Caco-2 (cell line): ENCODE results near the gene KLHDC7A. TPM values are rescaled to one million over a fixed set of nuclear protein-coding genes. Genes with fewer than 3 reads are reported as not detected.
A peak's percentile ranks its signal among the peaks of the same experiment; 100 is the strongest.

Experiments
- BruUV-seq: library from RNA; stranded (reverse); fragments of 400-500 nt; replicated peaks from 2 replicates; lab custom pipeline; 2021; lab: Mats Ljungman, UMichigan
- CTCF ChIA-PET: fragments of 300-600 bp; sonication (Branson Sonifier 250); formaldehyde crosslinking; loops from one replicate; lab custom pipeline; 2022; ENCODE audit warnings: antibody characterized with exemption; lab: Charles Lee
- POLR2A ChIA-PET: fragments of 300-600 bp; sonication (Branson Sonifier 250); formaldehyde crosslinking; loops from one replicate; lab custom pipeline; 2022; ENCODE audit warnings: antibody characterized with exemption; lab: Charles Lee
- DNase-seq, 2 experiments: peaks; one replicate each; pipeline versions ENCODE4 v3.0.0 to v3.0.0-alpha.2; 2020 to 2022
- H3K27me3 ChIP-seq: replicated peaks from 2 replicates; pipeline ENCODE4 v1.6.0; 2011; ENCODE audit warnings: low read length; ENCODE audit not compliant: control insufficient read depth, insufficient read depth
- H3K36me3 ChIP-seq: 2 replicates; pipeline ENCODE4 v1.5.1; 2011; ENCODE audit warnings: low read length; ENCODE audit not compliant: control insufficient read depth, insufficient read depth
- H3K4me1 ChIP-seq: fragments of 250-450 bp; sonication (Bioruptor Pico); 2 replicates; pipeline ENCODE4 v1.5.1; 2020; ENCODE audit warnings: mild to moderate bottlenecking
- H3K4me3 ChIP-seq: 2 replicates; pipeline ENCODE4 v1.5.1; 2011; ENCODE audit warnings: low read depth, mild to moderate bottlenecking, control low read depth, low read length
- H3K9me3 ChIP-seq: fragments of 250-450 bp; sonication (Bioruptor Pico); 2 replicates; pipeline ENCODE4 v1.5.1; 2020; ENCODE audit warnings: mild to moderate bottlenecking, moderate library complexity
- H3K27ac Mint-ChIP-seq: one replicate; pipeline ENCODE4 v1.8.0; 2022; ENCODE audit warnings: mixed read lengths; ENCODE audit not compliant: unreplicated experiment
- H3K27me3 Mint-ChIP-seq: one replicate; pipeline ENCODE4 v1.8.0; 2022; ENCODE audit warnings: mixed read lengths; ENCODE audit not compliant: insufficient read depth, unreplicated experiment
- H3K36me3 Mint-ChIP-seq: one replicate; pipeline ENCODE4 v1.8.0; 2022; ENCODE audit warnings: mild to moderate bottlenecking, mixed read lengths; ENCODE audit not compliant: insufficient read depth, unreplicated experiment
- H3K4me1 Mint-ChIP-seq: one replicate; pipeline ENCODE4 v1.8.0; 2022; ENCODE audit warnings: low read depth, mixed read lengths; ENCODE audit not compliant: unreplicated experiment
- H3K4me3 Mint-ChIP-seq: one replicate; pipeline ENCODE4 v1.8.0; 2022; ENCODE audit warnings: mild to moderate bottlenecking, moderate library complexity, mixed read lengths; ENCODE audit not compliant: unreplicated experiment
- H3K9me3 Mint-ChIP-seq: one replicate; pipeline ENCODE4 v1.8.0; 2022; ENCODE audit warnings: mixed read lengths; ENCODE audit not compliant: unreplicated experiment
- intact Hi-C: fragments of 100-400 bp; cut with micrococcal nuclease; formaldehyde crosslinking; loops from one replicate; pipeline ENCODE4 v1.10.0; 2022; ENCODE audit not compliant: unreplicated experiment
- total RNA-seq: library from RNA; stranded (reverse); gene quantifications from 2 replicates; pipeline ENCODE4 v1.2.3, GENCODE V29; 2022
- TF ChIP-seq, protein P1 (sequence below), 2 experiments: fragments of 200-600 bp in 1 of 2; IDR thresholded peaks; 1 replicate in 1 of 2; 2 replicates in 1 of 2; pipeline versions ENCODE4 v1.5.1 to v1.8.0; 2011 to 2022; ENCODE audit warnings: antibody characterized with exemption in 1 of 2, control low read depth in 1 of 2, inconsistent platforms in 1 of 2, low read depth in 1 of 2, low read length in 1 of 2, mild to moderate bottlenecking in 1 of 2, moderate library complexity in 1 of 2; ENCODE audit not compliant: insufficient read depth in 1 of 2, severe bottlenecking in 1 of 2, unreplicated experiment in 1 of 2

Gene KLHDC7A
- total RNA-seq, 1 experiment from 2014 or later = 6.1 TPM

DNA sequence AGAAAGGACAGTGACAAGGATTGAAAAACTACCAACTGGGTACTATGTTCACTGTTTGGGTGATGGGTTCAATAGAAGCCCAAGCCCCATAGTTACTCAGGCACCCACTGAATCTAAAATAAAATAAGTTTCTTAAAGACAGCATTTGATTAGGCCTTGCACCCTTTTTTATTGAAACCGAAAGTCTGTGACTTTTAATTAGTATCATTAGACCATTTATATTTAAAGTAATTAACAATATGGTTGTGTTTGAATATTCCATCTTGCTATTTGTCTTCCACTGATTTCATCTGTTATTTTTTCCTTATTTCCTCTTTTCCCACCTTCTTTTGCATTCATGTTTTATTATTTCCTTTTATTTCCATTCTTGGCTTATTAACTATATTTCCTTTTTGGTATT is 27.4 kb downstream of the KLHDC7A start:
- H3K36me3 Mint-ChIP-seq = no peaks in the 10 kb centered on the region
- no peaks in the 10 kb centered on the region for H3K4me1 ChIP-seq
- no peaks in the 10 kb centered on the region for H3K9me3 Mint-ChIP-seq
- ChIA-PET CTCF (no interaction called here), POLR2A (no interaction called here)
- H3K27me3 ChIP-seq = no peaks in the 10 kb centered on the region
- H3K9me3 ChIP-seq = no peaks in the 10 kb centered on the region
- H3K4me3 ChIP-seq = no peak overlapping the region
- no peak overlapping the region for H3K4me3 Mint-ChIP-seq
- no peak for DNase-seq
- H3K4me1 Mint-ChIP-seq = no peaks in the 10 kb centered on the region
- H3K27ac Mint-ChIP-seq = no peak overlapping the region
- intact Hi-C loops = no loop called here
- H3K27me3 Mint-ChIP-seq = peaks cover 2% of the 10 kb centered on the region
- BruUV-seq = no TSS peak
- TF ChIP-seq, protein P1, sequence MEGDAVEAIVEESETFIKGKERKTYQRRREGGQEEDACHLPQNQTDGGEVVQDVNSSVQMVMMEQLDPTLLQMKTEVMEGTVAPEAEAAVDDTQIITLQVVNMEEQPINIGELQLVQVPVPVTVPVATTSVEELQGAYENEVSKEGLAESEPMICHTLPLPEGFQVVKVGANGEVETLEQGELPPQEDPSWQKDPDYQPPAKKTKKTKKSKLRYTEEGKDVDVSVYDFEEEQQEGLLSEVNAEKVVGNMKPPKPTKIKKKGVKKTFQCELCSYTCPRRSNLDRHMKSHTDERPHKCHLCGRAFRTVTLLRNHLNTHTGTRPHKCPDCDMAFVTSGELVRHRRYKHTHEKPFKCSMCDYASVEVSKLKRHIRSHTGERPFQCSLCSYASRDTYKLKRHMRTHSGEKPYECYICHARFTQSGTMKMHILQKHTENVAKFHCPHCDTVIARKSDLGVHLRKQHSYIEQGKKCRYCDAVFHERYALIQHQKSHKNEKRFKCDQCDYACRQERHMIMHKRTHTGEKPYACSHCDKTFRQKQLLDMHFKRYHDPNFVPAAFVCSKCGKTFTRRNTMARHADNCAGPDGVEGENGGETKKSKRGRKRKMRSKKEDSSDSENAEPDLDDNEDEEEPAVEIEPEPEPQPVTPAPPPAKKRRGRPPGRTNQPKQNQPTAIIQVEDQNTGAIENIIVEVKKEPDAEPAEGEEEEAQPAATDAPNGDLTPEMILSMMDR (IDR thresholded peaks at IDR 0.05; ENCODE audit: insufficient read depth in 1 of 2, low read depth in 1 of 2, low read length in 1 of 2, severe bottlenecking in 1 of 2, unreplicated experiment in 1 of 2) = no peak
- H3K36me3 ChIP-seq = no peaks in the 10 kb centered on the region

DNA sequence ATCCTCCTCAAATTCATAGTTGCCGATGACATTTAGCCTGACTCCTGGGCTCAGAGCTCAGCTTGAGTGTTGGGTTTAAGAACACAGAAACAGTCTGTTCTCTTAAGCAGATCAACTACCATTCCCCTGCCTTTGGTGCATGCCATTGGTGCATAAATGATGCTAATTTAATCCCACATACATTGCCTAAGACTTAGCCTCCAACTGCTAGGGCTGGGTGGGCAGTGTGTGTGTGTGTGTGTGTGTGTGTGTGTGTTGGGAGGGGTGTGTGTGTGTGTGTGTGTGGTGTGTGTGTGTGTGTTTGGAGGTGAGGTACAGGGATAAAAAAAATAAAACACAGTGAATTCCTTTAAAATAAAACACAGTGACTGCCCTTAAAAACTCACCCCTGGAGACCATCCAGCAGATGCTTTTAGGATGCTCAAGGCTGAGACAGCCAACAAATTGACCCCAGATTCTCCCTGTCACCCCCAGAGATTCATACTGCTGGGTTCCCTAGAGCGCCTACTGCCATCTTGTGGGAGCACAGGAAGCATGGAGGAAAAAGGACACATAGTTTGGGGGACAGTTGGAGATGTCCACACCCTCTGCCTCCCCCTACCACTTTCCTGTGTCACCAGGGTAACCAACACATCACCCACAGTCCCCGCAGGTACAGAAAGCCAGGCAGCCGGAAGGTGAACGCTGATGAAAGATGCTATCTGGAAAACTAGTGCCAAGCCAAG is 30.6 kb downstream of the KLHDC7A start:
- H3K4me1 ChIP-seq = no peaks in the 10 kb centered on the region
- Mint-ChIP-seq H3K27ac (no peak overlapping the region), H3K4me3 (no peak overlapping the region), H3K36me3 (no peaks in the 10 kb centered on the region), H3K4me1 (no peaks in the 10 kb centered on the region), H3K27me3 (peaks cover 2% of the 10 kb centered on the region), H3K9me3 (peaks cover 14% of the 10 kb centered on the region)
- TF ChIP-seq, protein P1 (IDR thresholded peaks at IDR 0.05; ENCODE audit: insufficient read depth in 1 of 2, low read depth in 1 of 2, low read length in 1 of 2, severe bottlenecking in 1 of 2, unreplicated experiment in 1 of 2) = peak in 1 of 2 experiments; percentile 19
- intact Hi-C loops = no loop called here
- ChIA-PET POLR2A (no interaction called here), CTCF (no interaction called here)
- no peak overlapping the region for H3K4me3 ChIP-seq
- BruUV-seq = no TSS peak
- H3K9me3 ChIP-seq = peaks cover 2% of the 10 kb centered on the region; the same call in 1 of the 2 replicates
- H3K27me3 ChIP-seq = no peaks in the 10 kb centered on the region
- no peaks in the 10 kb centered on the region for H3K36me3 ChIP-seq
- DNase-seq = no peak

DNA sequence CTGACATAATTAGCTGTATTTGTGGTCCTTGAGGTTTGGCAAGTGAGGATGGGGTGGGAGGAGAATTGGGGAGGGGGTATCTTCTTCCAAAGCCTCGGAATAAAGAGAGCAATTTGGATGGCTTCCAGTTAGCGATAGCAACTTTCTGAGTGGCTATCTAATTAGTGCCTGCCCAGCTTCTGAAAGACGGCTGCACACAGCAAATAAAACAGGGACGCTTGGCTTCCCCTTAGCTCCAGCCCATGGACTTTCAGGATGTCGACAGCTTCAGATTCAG is 31.1 kb downstream of the KLHDC7A start:
- no peak overlapping the region for H3K4me3 ChIP-seq
- Mint-ChIP-seq H3K27me3 (peaks cover 2% of the 10 kb centered on the region), H3K36me3 (no peaks in the 10 kb centered on the region), H3K4me3 (no peak overlapping the region), H3K27ac (no peak overlapping the region), H3K9me3 (peaks cover 14% of the 10 kb centered on the region), H3K4me1 (no peaks in the 10 kb centered on the region)
- no peaks in the 10 kb centered on the region for H3K36me3 ChIP-seq
- TF ChIP-seq, protein P1 (IDR thresholded peaks at IDR 0.05; ENCODE audit: insufficient read depth in 1 of 2, low read depth in 1 of 2, low read length in 1 of 2, severe bottlenecking in 1 of 2, unreplicated experiment in 1 of 2) = no peak
- intact Hi-C loops = no loop called here
- no peaks in the 10 kb centered on the region for H3K27me3 ChIP-seq
- H3K4me1 ChIP-seq = no peaks in the 10 kb centered on the region
- CTCF ChIA-PET = no interaction called here
- no peak for DNase-seq
- peaks cover 7% of the 10 kb centered on the region; the same call in 1 of the 2 replicates for H3K9me3 ChIP-seq
- no TSS peak for BruUV-seq
- POLR2A ChIA-PET = no interaction called here
